ENCODE measurements around the gene ZNF79. TPM values are rescaled to one million over a fixed set of nuclear protein-coding genes. Genes with fewer than 3 reads are reported as not detected.

The ZNF79 gene
- total and polyA plus RNA-seq, 9 of the 15 experiments (the other 6 are each of a cell fraction or from before 2014, with no cell fraction given), result 0.62 to 7.0 (median 4.1) TPM

DNA sequence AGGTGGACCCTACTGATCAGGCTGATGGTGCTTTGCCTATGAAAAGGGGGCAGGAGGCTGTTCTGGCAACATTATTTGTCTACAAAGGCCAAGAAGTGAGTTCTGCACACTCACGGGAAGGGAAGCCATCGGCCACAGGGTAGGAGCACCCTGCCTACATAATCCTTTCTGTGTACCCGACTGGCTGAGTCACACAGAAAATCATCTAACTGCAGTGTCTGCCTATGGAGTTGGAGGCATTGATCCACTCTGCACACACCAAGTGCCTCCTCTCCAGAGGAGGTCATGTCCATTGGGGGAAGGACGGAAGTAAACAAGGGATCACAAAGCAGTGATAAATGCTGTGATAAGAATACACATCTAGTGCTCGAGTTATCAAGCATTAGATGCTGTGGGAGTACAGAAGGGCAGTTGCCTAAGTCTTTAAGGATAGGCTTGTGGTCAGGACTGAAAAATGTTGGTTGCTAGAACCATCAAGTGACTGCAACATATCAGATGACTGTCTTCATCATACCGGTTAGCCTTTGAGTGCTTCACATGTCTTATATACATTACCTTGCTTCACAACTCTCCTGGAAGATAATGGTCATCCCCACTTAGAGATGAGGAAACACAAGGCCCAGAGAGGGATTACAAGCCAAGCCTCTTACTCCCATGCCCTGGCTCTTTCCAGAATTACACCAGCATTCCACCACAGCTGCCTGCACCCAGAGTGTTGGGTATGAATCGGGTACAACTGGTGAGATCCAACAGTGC, 28.5 kb upstream of the ZNF79 start:
- Histone ChIP-seq H3K36me3 (ENCODE audit: control insufficient read depth, insufficient read depth, low read length) (no peaks in the 10 kb centered on the region), H3K27ac (ENCODE audit: extremely low read depth, low read depth, low read length) (no peak overlapping the region), H3K4me1 (replicated peaks in 1 of 2; ENCODE audit: control insufficient read depth in 2 of 2, insufficient read depth in 2 of 2, low read length in 2 of 2) (peaks cover 17 to 27% of the 10 kb centered on the region in 2 experiments; a peak in 3 of 5 replicates), H3K4me2 (ENCODE audit: insufficient read depth, low read length) (peak overlapping the region; percentile 86), H3K79me2 (ENCODE audit: control insufficient read depth, insufficient read depth, low read length) (no peaks in the 10 kb centered on the region), H3K9me1 (ENCODE audit: control insufficient read depth, insufficient read depth, low read length) (no peaks in the 10 kb centered on the region), H2AFZ (ENCODE audit: low read depth, low read length) (peak overlapping the region; percentile 96), H3K4me3 (no peak overlapping the region), H3K9me3 (replicated peaks; ENCODE audit: control insufficient read depth, insufficient read depth, low read depth, low read length) (no peaks in the 10 kb centered on the region), H3K9ac (ENCODE audit: insufficient read depth in 1 of 2, low read depth in 2 of 2, low read length in 2 of 2) (peak overlapping the region in 1 of 2 experiments; percentile 76; a peak in 1 of 4 replicates), H4K20me1 (replicated peaks; ENCODE audit: control insufficient read depth, insufficient read depth, low read length) (peaks cover 4% of the 10 kb centered on the region; the same call in 1 of the 2 replicates), H3K27me3 (ENCODE audit: control insufficient read depth in 2 of 2, insufficient read depth in 2 of 2, low read length in 2 of 2) (no peaks in the 10 kb centered on the region; a peak in 1 of 5 replicates)
- FAIRE-seq (peak; percentile 49), DNase-seq (ENCODE audit: extremely low read depth in 1 of 4, low spot score in 3 of 4) (no peak), ATAC-seq (no peak)
- ChIA-PET CTCF (ENCODE audit: low intra/inter-chr PET ratio) (no interaction called here), POLR2A (interaction anchor here (1.1 to 1.3 kb wide), 2 partner anchors 17 to 56 kb away, joined by 3 to 7 read pairs; partner anchors contain the start of genes LRSAM1 and RPL12)
- BruUV-seq (replicated peaks), result no TSS peak
- TF ChIP-seq FOSL1 (tag; conservative IDR thresholded peaks at IDR 0.05) (peak; percentile 32; the same call in 1 of the 2 replicates), HEY1 (CRISPR knock-in tag; IDR thresholded peaks at IDR 0.05; ENCODE audit: borderline replicate concordance) (no peak), RCOR1 (IDR thresholded peaks at IDR 0.05; ENCODE audit: borderline replicate concordance in 1 of 2, low read depth in 2 of 2, low read length in 2 of 2) (peak in 1 of 2 experiments; percentile 20; a peak in 1 of 4 replicates), CEBPG (CRISPR knock-in tag; IDR thresholded peaks at IDR 0.05) (0 out of 2 replicates have a peak, but pooled peaks have one; percentile 21), CEBPG (tag; conservative IDR thresholded peaks at IDR 0.05 in 1 of 2, IDR thresholded peaks at IDR 0.05 in 1 of 2) (no peak), DACH1 (IDR thresholded peaks at IDR 0.05; ENCODE audit: partially characterized antibody) (no peak), POLR2G (IDR thresholded peaks at IDR 0.05; ENCODE audit: low read depth, low read length) (no peak), TARDBP (IDR thresholded peaks at IDR 0.05) (no peak)
- WGBS (ENCODE audit: insufficient coverage, low coverage, missing lambda C conversion rate), result 27% methylated on average over 7 of the region's 7 CpGs
- intact Hi-C loops (cut with micrococcal nuclease) (loop anchor here (5.0 kb wide), 1 partner anchor 178 kb away; no protein-coding TSS in a partner anchor), in situ Hi-C loops (cut with MboI) (no loop called here)
